SK-N-MC (cell line): Measurements from ENCODE around the gene MYCL.

Experiments
- EZH2 ChIP-seq: fragments of 200-600 bp; sonication (generic); IDR thresholded peaks from one replicate; pipeline ENCODE4 v1.6.1; 2017; ENCODE audit warnings: antibody characterized with exemption
- POLR2AphosphoS5 ChIP-seq: IDR thresholded peaks from 2 replicates; pipeline ENCODE4 v1.6.1; 2012; ENCODE audit warnings: mild to moderate bottlenecking, low read depth, low read length, borderline replicate concordance

GRCh38 chr1:39890880-39891279 is 10.8 kb downstream of the MYCL start:
- no peak for TF ChIP-seq EZH2
- TF ChIP-seq POLR2AphosphoS5 = no peak
